Measurements from ENCODE around the gene MRM1.
A peak's percentile ranks its signal among the peaks of the same experiment; 100 is the strongest.

The MRM1 gene

GRCh38 chr17:36645422-36645821, 44.0 kb downstream of the MRM1 start:
- no peak for DNase-seq (ENCODE audit: low read depth, low spot score)
- no peak overlapping the region for H3K4me3 ChIP-seq (ENCODE audit: insufficient read length, low read depth)
- TF ChIP-seq ZNF274 (IDR thresholded peaks at IDR 0.05; ENCODE audit: low read depth, low read length) (no peak), YY1 (IDR thresholded peaks at IDR 0.05; ENCODE audit: insufficient read depth, insufficient read length) (no peak), SUZ12 (IDR thresholded peaks at IDR 0.05; ENCODE audit: extremely low read depth, insufficient read depth, insufficient read length) (no peak)

DNA sequence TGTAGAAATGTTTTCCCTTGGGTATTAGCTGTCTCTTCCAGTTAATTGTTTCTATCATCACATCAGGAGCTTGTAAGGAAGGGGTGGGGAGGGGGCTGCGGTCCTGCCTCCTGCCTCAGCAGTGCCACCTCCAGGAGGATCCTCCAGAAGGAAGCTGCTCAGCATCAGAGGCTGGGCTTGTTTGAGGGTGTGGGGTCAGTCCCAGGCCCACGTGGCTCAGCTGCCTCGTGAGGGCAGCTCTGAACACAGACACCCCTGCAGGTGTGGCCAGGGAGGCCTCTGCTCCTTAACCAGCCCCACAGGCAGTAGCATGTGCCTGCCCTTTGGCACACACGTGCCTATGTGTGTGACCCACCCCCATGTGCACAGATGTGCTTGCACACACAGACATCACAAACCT, 46.3 kb downstream of the MRM1 start:
- peaks cover 25% of the 10 kb centered on the region for H3K27me3 ChIP-seq (ENCODE audit: insufficient read depth, insufficient read length)
- TF ChIP-seq YY1 (IDR thresholded peaks at IDR 0.05; ENCODE audit: insufficient read depth, insufficient read length) (no peak), SUZ12 (IDR thresholded peaks at IDR 0.05; ENCODE audit: extremely low read depth, insufficient read depth, insufficient read length) (no peak), ZNF274 (IDR thresholded peaks at IDR 0.05; ENCODE audit: low read depth, low read length) (no peak)
- no peaks in the 10 kb centered on the region for H3K36me3 ChIP-seq (ENCODE audit: insufficient read depth, insufficient read length, low read length)
- no peak overlapping the region for H3K4me3 ChIP-seq (ENCODE audit: insufficient read length, low read depth)
- peaks cover 15% of the 10 kb centered on the region for H3K4me1 ChIP-seq (ENCODE audit: insufficient read depth, insufficient read length)
- no peak overlapping the region for H3K9ac ChIP-seq (ENCODE audit: insufficient read length, low read depth)
- no peaks in the 10 kb centered on the region for H3K9me3 ChIP-seq (ENCODE audit: insufficient read depth, low read length)
- no peak for DNase-seq (ENCODE audit: low read depth, low spot score)

More at GRCh38 chr17:36645422-36645821, 44.0 kb downstream of the MRM1 start:
- Histone ChIP-seq H3K36me3 (ENCODE audit: insufficient read depth, insufficient read length, low read length) (no peaks in the 10 kb centered on the region), H3K4me1 (ENCODE audit: insufficient read depth, insufficient read length) (peaks cover 16% of the 10 kb centered on the region), H3K9me3 (ENCODE audit: insufficient read depth, low read length) (no peaks in the 10 kb centered on the region), H3K9ac (ENCODE audit: insufficient read length, low read depth) (no peak overlapping the region), H3K27me3 (ENCODE audit: insufficient read depth, insufficient read length) (peaks cover 47% of the 10 kb centered on the region)

DNA sequence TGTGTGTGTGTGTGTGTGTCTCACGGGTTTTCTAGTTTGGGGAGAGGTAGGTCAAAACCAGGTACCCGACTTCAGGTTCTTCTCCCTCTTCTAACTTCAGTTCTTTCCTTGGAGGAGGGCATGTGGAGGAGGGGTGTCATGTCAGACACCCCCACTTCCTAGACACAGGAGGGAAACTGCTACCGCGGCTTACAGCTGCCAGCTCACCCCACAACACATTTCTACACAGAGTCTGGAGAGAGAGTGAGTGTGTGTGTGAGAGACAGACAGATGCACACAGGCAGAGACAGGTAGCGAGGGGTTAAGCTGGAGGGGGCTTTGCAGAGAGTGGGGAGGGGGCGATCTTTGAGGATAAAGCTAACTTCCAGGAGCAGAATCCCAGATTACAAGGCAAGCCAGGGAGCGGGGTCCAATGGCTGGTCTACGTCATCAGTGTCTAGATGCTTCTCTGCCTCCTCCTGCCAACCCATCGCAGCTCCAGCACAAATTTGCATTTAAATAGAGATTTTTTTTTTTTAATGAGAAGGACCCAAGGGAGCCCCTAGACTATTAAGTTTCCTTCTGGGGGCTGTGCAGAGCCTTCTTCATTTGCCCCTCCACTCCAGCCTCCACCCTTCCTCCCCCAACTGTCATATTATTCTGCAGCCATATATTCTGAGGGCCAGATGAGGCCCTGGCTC, 48.9 kb downstream of the MRM1 start:
- peaks cover 12% of the 10 kb centered on the region for H3K4me1 ChIP-seq (ENCODE audit: insufficient read depth, insufficient read length)
- H3K4me3 ChIP-seq (ENCODE audit: insufficient read length, low read depth) = no peak overlapping the region
- H3K27me3 ChIP-seq (ENCODE audit: insufficient read depth, insufficient read length) = peaks cover 13% of the 10 kb centered on the region
- peak overlapping the region; percentile 4 for H3K9ac ChIP-seq (ENCODE audit: insufficient read length, low read depth)
- no peak for DNase-seq (ENCODE audit: low read depth, low spot score)
- TF ChIP-seq YY1 (IDR thresholded peaks at IDR 0.05; ENCODE audit: insufficient read depth, insufficient read length) = no peak
- H3K36me3 ChIP-seq (ENCODE audit: insufficient read depth, insufficient read length, low read length) = no peaks in the 10 kb centered on the region
- no peaks in the 10 kb centered on the region for H3K9me3 ChIP-seq (ENCODE audit: insufficient read depth, low read length)

GRCh38 chr17:36653374-36653773, 52.0 kb downstream of the MRM1 start:
- no peak overlapping the region for H3K9ac ChIP-seq (ENCODE audit: insufficient read length, low read depth)
- no peak for DNase-seq (ENCODE audit: low read depth, low spot score)
- peaks cover 35% of the 10 kb centered on the region for H3K27me3 ChIP-seq (ENCODE audit: insufficient read depth, insufficient read length)
- TF ChIP-seq SUZ12 (IDR thresholded peaks at IDR 0.05; ENCODE audit: extremely low read depth, insufficient read depth, insufficient read length) = no peak
- TF ChIP-seq ZNF274 (IDR thresholded peaks at IDR 0.05; ENCODE audit: low read depth, low read length) = no peak
- no peak for TF ChIP-seq YY1 (IDR thresholded peaks at IDR 0.05; ENCODE audit: insufficient read depth, insufficient read length)
- H3K36me3 ChIP-seq (ENCODE audit: insufficient read depth, insufficient read length, low read length) = no peaks in the 10 kb centered on the region
- no peaks in the 10 kb centered on the region for H3K9me3 ChIP-seq (ENCODE audit: insufficient read depth, low read length)
- H3K4me3 ChIP-seq (ENCODE audit: insufficient read length, low read depth) = no peak overlapping the region
- H3K4me1 ChIP-seq (ENCODE audit: insufficient read depth, insufficient read length) = peaks cover 14% of the 10 kb centered on the region

GRCh38 chr17:36653856-36654255, 52.5 kb downstream of the MRM1 start:
- DNase-seq (ENCODE audit: low read depth, low spot score) = no peak
- no peak overlapping the region for H3K9ac ChIP-seq (ENCODE audit: insufficient read length, low read depth)
- peaks cover 35% of the 10 kb centered on the region for H3K27me3 ChIP-seq (ENCODE audit: insufficient read depth, insufficient read length)
- H3K36me3 ChIP-seq (ENCODE audit: insufficient read depth, insufficient read length, low read length) = no peaks in the 10 kb centered on the region
- H3K9me3 ChIP-seq (ENCODE audit: insufficient read depth, low read length) = no peaks in the 10 kb centered on the region
- TF ChIP-seq SUZ12 (IDR thresholded peaks at IDR 0.05; ENCODE audit: extremely low read depth, insufficient read depth, insufficient read length) = no peak
- TF ChIP-seq YY1 (IDR thresholded peaks at IDR 0.05; ENCODE audit: insufficient read depth, insufficient read length) = no peak
- no peak for TF ChIP-seq ZNF274 (IDR thresholded peaks at IDR 0.05; ENCODE audit: low read depth, low read length)
- H3K4me3 ChIP-seq (ENCODE audit: insufficient read length, low read depth) = no peak overlapping the region
- peaks cover 12% of the 10 kb centered on the region for H3K4me1 ChIP-seq (ENCODE audit: insufficient read depth, insufficient read length)

- DNase-seq (ENCODE audit: low read depth, low spot score) = no peak
- H3K4me1 ChIP-seq (ENCODE audit: insufficient read depth, insufficient read length) = peaks cover 5% of the 10 kb centered on the region
- H3K36me3 ChIP-seq (ENCODE audit: insufficient read depth, insufficient read length, low read length) = no peaks in the 10 kb centered on the region
- peaks cover 35% of the 10 kb centered on the region for H3K27me3 ChIP-seq (ENCODE audit: insufficient read depth, insufficient read length)
- no peak overlapping the region for H3K9ac ChIP-seq (ENCODE audit: insufficient read length, low read depth)
- no peak overlapping the region for H3K4me3 ChIP-seq (ENCODE audit: insufficient read length, low read depth)
- no peaks in the 10 kb centered on the region for H3K9me3 ChIP-seq (ENCODE audit: insufficient read depth, low read length)
- no peak for TF ChIP-seq ZNF274 (IDR thresholded peaks at IDR 0.05; ENCODE audit: low read depth, low read length)
These were observed 54.3 kb downstream of the MRM1 start for GRCh38 chr17:36655726-36656125.

DNA sequence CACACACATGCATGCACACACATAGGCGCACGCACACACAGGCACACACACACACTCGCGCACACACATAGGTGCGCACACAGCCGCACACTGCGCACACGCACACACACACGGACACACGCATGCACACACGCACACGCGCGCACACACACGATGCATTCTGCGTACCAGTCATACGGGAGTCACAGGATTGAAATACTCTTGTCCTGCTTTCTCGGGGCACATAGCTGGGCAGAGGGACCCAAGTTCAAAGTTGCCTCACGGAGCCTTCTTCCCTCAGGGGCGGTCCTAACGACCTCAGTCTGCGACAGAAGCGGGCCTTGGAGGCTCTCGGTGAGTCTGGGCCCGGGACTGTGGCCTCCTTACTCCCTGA, 56.0 kb downstream of the MRM1 start:
- DNase-seq (ENCODE audit: low read depth, low spot score) = no peak
- H3K9me3 ChIP-seq (ENCODE audit: insufficient read depth, low read length) = no peaks in the 10 kb centered on the region
- no peaks in the 10 kb centered on the region for H3K36me3 ChIP-seq (ENCODE audit: insufficient read depth, insufficient read length, low read length)
- H3K4me3 ChIP-seq (ENCODE audit: insufficient read length, low read depth) = peak overlapping the region; percentile 45
- TF ChIP-seq ZNF274 (IDR thresholded peaks at IDR 0.05; ENCODE audit: low read depth, low read length) = no peak
- no peak for TF ChIP-seq SUZ12 (IDR thresholded peaks at IDR 0.05; ENCODE audit: extremely low read depth, insufficient read depth, insufficient read length)
- TF ChIP-seq YY1 (IDR thresholded peaks at IDR 0.05; ENCODE audit: insufficient read depth, insufficient read length) = no peak
- H3K9ac ChIP-seq (ENCODE audit: insufficient read length, low read depth) = peak overlapping the region; percentile 72
- peaks cover 3% of the 10 kb centered on the region for H3K4me1 ChIP-seq (ENCODE audit: insufficient read depth, insufficient read length)
- H3K27me3 ChIP-seq (ENCODE audit: insufficient read depth, insufficient read length) = peaks cover 35% of the 10 kb centered on the region

Data from NT2/D1 (cell line).